CD1c-positive myeloid dendritic cell (primary cell): ENCODE measurements around the gene CHAMP1.
A peak's percentile ranks its signal among the peaks of the same experiment; 100 is the strongest.

Experiments used
- DNase-seq: peaks from one replicate; pipeline ENCODE4 v3.0.0-alpha.2; 2016; ENCODE audit errors: extremely low spot score

The CHAMP1 gene, protein sequence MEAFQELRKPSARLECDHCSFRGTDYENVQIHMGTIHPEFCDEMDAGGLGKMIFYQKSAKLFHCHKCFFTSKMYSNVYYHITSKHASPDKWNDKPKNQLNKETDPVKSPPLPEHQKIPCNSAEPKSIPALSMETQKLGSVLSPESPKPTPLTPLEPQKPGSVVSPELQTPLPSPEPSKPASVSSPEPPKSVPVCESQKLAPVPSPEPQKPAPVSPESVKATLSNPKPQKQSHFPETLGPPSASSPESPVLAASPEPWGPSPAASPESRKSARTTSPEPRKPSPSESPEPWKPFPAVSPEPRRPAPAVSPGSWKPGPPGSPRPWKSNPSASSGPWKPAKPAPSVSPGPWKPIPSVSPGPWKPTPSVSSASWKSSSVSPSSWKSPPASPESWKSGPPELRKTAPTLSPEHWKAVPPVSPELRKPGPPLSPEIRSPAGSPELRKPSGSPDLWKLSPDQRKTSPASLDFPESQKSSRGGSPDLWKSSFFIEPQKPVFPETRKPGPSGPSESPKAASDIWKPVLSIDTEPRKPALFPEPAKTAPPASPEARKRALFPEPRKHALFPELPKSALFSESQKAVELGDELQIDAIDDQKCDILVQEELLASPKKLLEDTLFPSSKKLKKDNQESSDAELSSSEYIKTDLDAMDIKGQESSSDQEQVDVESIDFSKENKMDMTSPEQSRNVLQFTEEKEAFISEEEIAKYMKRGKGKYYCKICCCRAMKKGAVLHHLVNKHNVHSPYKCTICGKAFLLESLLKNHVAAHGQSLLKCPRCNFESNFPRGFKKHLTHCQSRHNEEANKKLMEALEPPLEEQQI

DNA sequence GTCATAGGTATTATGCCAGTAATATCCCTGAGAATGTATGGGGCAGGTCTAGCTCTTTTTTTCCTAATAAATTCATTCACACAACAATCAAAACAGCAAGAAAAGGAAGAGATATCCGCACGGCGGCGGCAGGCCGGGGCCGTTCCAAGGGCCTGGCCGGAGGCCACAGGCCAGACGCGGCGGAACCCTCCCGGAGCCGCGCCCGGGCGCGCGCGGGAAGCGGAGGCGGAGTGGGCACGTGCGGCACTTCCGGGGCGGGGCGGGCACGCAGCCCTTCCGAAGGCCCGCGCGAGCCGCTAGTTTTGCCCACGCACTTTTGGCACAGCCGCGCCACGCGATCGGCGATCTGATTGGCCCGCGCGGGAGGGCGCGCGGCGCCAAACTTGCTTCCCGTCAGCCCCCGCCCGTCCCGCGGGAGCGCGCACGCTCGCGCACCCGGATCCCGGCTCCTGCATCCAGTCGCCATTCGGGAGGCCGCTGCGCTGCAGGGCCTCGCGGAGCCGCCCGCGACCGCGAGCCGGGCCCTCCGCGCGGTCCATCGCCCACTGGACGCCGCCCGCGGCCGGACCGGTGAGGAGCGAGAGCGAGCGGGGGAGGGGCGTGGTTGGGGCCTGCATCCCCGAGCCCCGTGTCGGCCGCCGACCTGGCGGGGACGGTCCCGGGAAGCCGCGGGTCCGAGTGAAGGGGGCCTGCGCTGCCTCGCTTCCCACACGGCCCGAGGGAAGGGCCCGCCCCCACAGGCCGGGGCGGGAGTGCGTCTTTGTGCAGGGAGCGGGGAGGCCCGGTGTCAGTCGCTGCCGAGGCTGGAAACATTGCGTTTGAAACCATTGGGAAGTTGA is at the start of gene CHAMP1:
TSS of gene CHAMP1 (plus strand) at position 430 of the 839 bp plus-strand sequence. CDS start 9,340 bp downstream, outside the sequence.
- peak; percentile 99 for DNase-seq

DNA sequence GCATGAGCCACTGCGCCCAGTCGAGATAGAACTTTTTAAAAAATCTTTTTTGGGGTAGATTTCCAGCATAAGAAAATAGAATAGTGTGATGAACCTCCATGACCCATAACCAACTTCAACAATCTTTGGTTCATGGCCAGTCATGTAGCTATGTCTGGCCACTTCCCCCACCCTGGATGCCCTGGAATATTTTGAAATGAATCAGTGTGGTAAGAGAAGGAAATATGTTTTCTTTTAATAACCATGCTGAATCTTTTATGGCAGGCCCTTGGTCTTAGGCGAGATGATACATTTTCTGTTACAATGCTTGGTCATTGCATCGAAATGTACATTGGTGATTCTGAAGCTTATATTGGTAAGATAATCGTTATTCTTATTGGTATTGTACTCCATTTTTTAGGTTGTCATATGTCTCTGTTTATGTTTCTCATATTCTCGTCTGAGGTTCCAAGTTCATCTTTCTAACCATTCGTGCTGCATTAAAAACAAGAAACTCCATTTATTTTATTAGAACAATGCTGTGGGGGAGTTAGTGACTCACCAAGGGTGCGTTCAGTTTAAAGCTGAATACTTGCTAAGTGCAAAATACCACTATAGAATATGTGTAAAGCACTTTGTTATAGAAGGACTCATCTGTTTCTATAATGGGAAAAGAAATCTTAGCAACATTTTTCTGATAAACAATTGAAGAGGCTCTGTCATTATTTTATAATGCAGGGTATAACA is 49.3 kb upstream of the CHAMP1 start:
- no peak for DNase-seq

DNA sequence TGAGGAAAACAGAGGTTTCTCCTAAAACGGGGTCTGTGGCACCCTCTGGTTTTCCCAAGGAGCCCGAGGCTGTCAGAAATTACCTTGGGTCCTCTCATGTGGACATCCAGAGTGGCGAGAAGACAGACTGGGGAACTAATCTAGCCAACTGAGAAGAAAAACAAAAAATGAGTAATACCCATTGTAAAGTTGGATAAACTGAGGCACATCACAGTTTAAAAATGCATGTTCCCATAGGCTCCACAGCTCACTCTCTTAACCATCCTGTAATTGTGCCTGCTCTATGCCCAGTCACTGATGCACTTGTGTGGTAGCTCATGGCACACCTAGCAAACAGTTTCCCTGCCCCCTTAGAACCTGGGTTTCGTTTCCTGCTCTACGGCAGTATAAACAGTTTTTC is 48.1 kb upstream of the CHAMP1 start:
- DNase-seq: no peak

DNA sequence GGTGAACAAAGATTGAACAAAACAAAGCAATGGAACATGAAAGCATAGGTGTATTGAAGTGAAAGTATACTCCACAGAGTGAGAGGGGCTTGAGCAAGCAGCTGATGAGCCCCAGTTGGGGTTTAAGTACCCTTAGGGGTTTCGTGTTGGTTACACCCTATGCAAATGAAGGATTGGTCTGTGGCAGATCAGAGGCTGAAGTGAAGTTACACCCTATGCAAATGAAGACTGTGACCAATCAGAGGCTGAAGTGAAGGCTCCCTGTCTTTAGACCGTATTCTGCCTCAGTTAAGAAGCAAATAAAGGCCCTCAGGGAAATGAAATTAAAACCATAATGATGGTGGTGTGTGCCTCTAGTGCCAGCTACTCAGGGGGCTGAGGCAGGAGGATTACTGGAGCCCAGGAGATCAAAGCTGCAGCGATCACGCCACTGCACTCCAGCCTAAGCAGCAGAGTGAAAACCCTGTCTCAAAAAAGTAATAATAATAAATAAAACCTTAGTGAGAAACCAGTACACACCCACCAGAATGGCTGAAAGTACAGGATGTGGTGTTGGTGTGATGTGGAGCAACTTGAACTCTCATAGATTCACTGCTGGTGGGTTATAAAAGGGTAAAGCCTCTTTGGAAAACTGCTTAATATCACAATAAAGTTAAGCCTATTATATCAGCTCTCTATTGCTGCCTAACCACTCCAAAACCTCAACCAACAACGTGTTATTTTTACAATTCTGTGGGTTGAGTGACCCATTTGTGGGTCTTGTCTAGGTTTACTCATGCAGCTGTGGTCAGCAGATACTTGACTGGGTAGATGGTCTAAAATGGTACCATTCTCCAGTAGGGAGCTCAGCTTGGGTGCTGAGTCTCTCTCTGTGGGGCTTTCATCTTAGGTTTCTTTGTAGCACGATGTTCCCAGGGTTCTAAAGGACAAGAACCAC is 45.7 kb upstream of the CHAMP1 start:
- no peak for DNase-seq

DNA sequence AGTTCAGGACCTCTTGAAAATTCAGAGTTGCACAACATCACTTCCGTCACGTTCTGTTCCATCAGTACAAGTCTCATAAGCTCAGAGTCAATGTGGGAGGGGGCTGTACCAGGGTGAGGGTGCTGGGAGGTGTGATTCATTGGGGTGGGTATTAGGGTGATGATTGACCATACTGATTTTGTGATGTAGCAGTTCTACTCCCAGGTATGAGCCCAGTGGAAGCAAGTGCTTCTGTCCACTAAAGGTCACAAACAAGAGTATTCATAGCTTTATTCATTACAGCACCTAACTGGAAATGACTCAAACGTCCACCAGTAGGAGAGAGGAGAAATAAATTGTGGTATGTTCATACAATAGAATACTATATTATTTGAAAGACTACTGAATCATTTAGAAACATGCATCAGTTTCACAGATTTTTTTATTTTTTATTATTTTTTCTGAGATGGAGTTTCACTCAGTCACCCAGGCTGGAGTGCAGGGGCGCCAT is 45.0 kb upstream of the CHAMP1 start:
- no peak for DNase-seq

DNA sequence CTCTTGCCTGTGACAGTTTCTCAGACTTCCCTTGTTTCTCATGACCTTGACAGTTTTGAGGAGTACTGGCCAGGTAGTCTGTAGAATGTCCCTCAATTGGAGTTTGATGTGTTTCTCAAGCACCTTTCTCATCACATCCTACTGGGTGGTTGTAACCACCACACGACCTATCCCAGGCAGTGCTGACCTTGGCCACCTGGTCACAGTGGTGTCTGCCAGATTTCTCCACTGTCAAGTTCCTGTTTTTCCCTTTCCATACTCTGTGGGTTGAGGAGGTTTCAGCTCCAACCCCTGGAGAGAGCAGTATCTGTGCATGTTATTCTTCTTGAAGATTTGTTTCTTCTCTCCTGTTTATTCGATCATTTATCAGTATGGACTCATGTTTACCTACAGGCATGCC is 41.3 kb upstream of the CHAMP1 start:
- peak; percentile 15 for DNase-seq

DNA sequence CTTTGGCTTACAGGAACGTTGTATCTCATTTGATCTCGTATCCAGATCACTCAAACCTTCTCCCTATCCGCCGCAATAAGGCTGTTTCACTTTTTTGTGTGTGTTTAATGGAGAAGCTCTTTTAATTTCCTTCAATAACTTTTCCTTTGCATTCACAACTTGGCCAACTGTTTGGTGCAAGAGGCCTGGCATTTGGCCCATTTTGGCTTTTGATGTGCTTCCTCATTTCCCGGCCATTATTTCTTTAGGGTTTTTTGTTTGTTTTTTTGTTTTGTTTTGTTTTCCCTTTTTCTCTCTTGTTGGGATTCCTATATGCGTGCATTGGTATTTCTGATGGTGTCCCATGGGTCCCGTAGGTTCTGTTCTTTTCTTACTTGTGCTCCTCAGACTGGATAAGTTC is 39.0 kb upstream of the CHAMP1 start:
- peak; percentile 14 for DNase-seq

DNA sequence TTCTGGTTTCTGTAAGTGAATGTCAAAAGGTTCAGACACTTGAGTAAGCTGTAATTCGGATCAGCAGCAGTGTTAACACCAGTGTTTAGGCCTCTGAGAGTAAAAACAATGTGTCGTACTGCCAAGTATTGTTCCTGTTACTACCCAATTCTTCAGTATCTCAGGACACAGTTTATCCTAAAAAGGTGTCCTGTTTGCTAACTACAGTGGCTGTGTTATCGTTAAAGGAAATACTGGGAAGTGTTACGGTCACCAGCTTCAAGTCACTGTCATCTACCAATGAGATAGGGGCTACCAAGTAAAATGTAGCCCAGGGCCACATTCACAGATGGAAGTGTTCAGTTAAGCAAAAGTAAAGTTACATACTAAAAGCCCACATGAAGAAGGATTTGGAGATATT is 35.2 kb upstream of the CHAMP1 start:
- DNase-seq: no peak

DNA sequence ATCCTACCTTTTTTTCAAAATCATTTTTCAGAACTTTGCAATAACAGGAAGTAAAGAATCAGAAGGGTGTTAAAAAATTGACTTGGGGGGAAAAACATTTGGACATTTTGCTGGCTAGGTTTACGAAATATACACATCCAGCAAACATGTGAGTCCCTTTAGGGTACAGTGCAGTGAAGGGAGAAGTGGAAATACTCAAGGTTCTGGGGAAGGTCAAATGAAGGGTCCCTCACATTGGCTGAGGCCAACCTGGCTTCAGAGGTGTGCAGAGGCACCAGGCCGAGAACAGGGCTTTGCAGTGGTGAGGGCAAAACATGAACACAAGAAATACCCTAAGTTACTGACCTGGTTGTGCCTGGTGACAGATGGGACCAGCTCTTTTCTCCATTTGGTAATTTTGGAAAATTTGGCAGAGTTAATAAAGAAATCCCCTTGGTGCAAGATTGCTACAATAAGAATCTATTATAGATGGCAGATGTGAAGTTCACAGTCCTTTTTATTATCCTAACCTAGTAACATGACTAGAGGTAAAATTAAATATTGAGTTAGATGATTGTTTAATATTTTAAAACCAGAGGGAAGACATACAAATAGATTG is 34.4 kb upstream of the CHAMP1 start:
- no peak for DNase-seq

DNA sequence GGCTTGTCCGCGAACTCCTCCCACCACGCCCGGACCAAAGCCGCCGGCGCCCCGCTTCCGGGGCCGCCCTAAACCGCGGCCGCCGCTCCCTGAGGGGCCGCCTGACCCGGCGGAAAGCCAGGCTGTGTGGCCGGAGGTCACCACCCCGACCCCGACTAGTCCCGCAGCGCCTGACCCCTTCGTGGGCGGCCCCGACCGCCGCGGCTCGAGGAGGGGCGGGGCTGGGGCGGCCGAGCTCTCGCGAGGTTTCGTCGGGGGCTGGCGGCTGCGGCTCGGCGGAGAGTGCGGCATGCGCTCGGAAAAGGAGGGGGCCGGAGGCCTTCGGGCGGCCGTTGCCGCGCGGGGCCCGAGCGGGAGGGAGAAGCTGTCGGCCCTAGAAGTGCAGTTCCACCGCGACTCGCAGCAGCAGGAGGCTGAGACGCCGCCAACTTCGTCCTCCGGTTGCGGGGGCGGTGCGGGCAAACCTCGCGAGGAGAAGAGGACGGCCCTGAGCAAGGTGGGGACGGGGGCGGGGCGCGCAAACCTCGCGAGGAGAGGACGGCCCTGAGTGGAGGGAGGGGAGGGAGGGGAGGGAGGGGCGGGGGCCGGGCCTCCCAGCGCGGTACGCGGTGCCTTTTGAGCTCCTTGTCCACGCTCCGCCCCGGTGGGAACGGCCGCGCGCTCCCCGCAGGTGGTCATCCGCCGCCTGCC is 32.8 kb upstream of the CHAMP1 start, which contains the start of gene UPF3A:
TSS of gene UPF3A (plus strand) at position 251 of the 690 bp plus-strand sequence. CDS start at position 290, 39 bp downstream.
- DNase-seq: peak; percentile 95

DNA sequence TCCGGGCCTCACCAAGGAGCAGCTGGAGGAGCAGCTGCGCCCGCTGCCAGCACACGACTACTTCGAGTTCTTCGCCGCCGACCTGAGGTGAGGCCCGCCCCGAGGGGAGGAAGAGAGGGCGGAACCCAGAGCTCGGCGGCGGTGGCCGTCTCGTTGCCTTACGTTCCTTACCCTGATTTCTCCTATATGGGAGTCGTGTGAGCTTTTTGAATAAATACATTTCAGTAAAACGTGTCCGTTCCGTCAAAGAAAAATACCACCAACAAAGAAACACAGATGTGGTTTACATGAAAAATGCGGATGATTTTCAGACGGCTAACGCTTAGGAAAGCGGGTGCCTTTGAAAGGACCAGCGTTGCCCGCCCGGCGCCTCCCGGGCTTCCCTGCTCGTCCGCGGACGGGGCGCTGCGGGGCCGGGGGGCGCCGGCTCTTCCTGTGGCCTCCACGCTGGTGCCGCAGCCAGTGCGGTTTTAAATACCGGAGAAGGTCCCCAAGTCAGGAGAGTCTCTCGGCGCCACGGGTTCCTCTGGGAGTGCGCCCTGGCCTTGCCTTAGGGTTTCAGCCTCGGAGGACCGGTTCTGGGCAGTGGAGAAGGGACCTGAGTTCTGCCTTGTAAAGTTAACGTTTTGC is 32.1 kb upstream of the CHAMP1 start:
- DNase-seq: peak; percentile 79

DNA sequence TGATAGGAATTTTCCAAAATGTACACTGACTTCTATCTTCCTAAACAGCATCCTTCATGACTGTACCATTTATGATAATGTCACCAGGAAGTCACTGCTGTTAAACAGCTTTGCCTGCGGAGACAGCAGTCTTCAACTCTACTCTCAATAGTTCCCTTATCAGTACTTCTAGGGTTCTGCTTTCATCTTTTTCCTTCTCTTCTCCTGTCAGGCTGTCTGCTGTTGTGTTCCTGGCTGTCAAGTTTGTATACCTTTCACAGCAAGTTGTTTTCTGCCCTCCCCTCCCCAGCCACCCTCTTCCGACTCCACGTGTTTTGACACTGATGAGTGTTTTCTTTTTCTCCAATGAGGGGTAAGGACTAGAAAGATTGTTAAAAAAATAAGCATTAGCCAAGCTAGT is 30.7 kb upstream of the CHAMP1 start:
- no peak for DNase-seq

DNA sequence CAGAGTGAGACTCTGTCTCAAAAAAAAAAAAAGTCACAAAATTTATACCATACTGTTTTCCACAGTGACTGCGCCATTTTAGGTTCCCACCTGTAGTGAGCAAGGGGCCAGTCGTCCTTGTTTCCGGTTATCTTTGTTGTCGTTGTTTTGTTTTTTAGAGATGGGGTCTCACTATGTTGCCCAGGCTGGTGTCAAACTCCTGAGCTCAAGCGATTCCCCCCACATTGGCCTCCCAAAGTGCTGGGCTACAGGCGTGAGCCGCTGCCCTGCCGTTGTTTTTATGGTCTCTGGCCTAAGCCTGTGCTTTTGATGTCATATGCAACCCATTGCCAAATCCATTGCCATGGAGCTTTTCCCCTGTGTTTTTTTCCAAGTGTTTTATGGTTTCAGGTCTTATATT is 29.6 kb upstream of the CHAMP1 start:
- DNase-seq: no peak

DNA sequence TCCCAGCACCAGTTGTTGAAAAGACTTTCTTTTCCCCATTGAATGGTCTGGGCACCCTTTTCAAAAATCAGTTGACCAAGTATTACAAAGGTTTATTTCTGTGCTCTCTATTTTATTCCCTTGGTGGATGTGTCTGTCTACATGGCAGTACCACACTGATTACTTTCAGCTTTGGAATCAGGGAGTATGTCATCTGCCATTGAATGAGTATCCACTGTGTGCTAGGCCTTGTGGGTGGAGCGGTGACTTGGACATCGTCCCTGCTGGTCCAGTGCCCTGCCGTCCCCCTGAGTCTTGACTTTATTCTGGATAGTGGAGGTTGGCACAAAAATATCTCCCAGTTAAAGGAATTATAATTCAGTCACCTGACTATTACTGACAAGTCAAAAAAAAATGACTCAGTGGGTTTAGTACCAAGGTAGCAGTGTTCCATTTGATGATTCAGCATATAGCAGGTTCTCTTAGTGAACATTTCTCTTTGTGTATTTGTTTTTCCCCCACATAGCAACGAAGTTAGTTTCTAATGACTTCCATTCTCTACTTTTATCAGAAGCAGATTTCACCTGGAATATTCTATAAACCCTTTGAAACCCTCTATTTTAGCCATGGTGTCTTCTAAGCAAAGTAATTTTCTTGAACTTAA is 29.0 kb upstream of the CHAMP1 start:
- no peak for DNase-seq

DNA sequence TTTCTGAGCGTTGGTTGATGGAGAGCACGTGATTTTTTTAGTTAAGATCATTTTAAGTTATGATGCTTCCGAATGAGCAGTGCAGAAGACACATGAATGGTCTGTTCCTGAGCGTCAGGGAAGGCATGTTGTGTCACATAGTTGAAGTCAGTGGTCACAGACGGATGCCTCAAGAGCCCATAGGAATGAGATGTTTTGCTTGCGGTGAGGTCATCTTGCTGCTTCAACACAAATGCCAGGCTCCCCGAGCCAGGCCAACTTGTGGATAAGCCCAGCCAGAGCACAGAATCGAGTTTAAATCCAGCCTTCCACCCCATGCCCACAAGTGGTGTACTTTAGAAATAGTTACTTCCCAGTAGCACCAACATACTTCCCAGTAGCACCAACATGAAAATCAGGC is 27.5 kb upstream of the CHAMP1 start:
- DNase-seq: no peak

DNA sequence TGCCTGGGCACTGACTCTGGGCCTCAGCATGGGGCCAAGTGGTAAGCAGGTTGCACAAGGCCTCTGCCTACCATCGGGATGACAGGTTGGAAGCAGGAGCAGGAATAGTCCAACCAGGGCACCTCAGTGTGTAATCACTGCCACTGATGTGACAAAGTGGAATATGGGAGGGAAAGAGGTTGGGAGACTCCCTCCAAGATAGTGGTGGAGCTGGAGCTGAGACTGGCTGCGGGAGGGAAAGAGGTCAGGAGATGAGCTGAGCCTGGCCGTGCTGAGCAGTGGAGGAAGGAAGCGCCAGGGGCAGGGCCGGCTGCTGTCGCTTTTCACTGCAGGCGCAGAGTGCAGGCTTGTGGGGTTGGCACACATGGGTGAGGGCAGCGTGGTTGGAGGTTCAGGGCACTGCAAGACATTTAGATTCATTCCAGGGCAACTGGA is 26.1 kb upstream of the CHAMP1 start:
- DNase-seq: no peak

DNA sequence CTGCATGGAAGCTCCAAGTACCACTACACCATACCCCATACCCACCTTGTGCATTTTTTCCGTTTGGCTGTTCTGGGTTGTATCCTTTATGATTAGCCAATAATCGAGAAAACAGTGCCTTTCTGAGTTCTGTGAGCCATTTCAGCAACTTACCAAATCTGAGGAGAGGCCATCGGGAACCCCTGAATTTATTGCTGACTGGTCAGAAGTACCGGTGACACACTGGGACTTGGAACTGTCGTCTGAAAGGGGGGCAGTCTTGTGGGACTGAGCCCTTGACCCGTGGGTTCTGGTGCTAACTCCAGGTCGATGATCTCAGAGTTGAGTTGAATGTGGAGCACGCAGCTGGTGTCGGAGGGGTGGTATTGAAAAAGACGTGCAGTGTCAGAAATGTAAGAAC is 17.9 kb upstream of the CHAMP1 start:
- no peak for DNase-seq

DNA sequence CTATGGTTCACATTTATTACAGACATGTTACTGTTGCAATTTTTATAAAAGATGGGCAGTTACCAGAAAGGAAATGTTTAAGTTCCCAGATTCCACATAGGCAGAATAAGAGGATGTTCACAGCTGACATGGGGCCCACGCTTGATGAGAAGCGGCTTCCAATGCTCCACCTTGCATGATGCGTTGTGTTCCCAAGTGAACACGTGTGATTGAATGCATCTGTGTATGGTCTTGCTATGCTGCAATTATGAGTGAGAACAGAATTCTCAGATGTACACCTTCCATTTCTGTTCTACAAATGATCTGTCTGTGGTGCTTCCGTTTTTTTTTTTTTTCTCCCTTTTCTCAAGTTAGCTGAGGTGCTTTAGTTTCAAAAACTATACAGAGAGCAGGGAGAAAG is 17.4 kb upstream of the CHAMP1 start:
- no peak for DNase-seq
